ENCODE data around the gene MAD1L1.

DNA sequence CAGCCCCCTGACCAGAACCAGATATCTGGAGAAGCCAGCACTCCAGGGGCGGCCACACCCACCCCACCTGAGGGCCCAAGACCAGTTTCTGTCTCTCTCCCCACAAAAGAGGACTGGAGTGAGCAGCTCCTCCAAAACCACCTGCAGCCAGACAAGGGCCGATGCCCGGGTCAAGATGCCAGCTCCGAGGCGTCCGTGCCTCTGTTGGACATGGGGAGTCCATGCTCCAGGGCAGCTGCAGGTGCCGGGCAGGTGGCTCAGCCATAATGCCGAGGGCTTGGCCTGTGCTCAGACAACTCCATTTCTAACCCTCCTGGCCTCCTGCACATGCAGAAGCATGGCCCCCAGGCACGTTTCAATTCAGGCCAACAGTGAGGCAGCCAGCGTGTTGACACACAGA is 234.6 kb downstream of the MAD1L1 start:
- TF ChIP-seq CTCF (conservative IDR thresholded peaks at IDR 0.05) (no peak), ZFX (IDR thresholded peaks at IDR 0.05) (no peak)

Measured in C4-2B (cell line).